D341Med (cell line): ENCODE results near the gene MAN2B2.
"Not testable (repeated sequence)": the region's sequence is repeated elsewhere in the genome, so short reads cannot be mapped to it uniquely, and the experiment has no call there.

Source experiments
- DNase-seq: peaks from one replicate; pipeline ENCODE4 v3.0.0; 2012; ENCODE audit warnings: low spot score

The MAN2B2 gene

DNA sequence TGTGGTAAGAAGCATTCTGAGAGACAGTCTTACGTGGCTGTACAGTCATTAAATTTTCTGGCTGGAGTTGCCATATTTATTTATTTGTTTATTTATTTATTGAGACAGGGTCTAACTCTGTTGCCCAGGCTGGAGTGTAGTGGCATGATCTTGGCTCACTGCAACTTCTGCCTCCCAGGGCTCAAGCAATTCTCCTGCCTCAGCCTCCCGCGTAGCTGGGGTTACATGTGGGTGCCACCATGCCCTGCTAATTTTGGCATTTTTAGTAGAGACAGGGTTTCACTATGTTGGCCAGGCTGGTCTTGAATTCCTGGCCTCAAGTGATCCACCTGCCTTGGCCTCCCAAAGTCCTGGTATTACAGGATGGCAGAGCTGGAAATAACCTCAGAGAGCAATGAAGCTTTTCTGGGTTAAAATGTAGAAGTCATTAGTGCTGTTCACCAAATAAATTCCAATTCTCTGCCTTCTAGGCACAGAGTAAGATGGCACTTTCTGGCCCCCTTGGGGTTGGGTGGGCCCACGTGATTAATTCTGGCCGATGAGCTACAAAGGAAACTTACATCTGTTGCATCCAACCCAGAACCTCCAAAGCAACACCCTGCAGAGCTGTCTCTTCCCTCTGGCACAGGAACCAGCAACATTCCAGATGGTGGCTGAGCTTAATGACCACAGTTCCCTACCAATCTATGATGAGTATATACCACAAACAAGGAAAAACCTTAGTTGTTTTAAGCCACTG is 70.0 kb downstream of the MAN2B2 start:
- no peak for DNase-seq

DNA sequence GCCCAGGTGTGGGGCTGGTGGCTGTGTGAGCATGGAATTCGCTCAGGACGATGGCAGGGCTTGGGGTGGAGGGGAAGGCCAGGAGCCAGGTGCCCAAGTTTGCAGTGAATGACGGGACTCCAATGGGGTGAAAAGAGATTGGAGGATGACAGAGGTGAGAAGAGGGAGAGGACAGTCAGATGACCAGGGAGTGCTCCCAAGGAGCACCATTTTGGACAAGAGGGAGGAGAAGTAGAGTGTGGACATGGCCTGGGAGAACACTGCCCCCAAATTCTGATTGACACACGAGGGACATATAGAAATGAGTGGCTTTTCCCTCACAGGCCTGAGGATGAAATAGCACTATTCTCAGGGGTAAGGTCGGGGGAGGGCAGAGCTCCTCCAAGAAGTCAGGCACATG is 72.2 kb downstream of the MAN2B2 start:
- no peak for DNase-seq

DNA sequence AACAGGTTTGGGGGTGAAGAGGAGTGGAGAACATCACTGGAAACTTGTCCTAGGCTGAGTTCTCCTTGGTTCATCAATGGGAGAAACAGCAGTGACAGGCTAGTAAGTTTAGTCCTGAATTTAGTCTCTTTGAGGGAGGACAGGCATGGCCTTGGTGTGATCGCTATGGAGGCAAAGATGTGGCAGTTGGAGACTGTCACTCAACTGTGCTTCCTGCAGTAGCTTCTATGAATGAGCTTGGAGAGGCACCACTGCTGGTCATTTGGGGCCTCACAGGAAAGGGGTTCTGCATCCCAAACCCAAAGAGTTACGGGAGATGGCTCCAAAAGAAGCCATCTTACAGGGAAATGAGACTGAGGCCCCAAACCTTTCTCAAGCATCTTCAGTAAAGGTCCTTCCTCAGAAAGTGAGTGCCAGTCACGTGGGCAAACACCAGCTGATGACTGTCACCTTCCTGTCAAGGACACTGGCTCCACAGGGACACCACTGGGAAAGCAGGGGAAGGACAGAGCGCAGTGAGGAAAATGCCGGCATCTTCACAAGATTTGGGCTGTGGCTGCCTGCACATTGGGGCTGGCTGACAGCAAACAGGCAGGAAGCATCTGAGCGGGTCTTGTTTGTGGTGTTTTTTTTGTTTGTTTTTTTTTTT is 72.7 kb downstream of the MAN2B2 start:
- DNase-seq = no peak

DNA sequence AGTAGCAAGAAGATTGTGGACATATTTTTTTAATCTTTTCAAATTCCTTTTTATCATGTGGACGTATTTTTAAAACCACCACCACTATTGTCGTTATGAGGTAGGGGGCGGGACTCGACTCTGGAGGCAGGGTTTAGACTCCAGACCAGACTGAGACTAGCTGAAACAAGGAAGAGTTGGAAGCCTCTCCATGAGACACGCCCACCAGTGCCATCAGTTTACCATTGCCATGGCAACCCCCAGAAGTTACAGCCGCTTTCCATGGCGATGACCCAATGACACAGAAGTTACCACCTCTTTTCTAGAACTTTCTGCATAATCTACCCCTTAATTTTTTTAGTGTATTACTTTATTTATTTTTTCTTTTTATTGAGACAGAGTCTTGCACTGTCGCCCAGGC is 74.2 kb downstream of the MAN2B2 start:
- no peak for DNase-seq

DNA sequence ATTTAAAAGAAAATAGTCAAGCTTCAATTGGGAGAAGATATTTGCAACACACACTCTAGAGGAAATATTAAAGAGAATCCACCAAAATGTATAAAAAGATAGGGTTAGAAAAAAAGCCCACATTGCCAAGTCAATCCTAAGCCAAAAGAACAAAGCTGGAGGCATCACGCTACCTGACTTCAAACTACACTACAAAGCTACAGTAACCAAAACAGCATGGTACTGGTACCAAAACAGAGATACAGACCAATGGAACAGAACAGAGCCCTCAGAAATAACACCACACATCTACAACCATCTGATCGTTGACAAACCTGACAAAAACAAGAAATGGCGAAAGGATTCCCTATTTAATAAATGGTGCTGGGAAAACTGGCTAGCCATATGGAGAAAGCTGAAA is 79.2 kb downstream of the MAN2B2 start:
- DNase-seq = not testable (repeated sequence)

DNA sequence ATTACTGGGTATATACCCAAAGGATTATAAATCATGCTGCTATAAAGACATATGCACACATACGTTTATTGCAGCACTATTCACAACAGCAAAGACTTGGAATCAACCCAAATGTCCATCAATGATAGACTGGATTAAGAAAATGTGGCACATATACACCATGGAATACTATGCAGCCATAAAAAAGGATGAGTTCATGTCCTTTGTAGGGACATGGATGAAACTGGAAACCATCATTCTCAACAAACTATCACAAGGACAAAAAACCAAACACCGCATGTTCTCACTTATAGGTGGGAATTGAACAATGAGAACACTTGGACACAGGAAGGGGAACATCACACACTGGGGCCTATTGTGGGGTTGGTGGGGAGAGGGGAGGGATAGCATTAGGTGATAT is 80.3 kb downstream of the MAN2B2 start:
- DNase-seq = not testable (repeated sequence)

DNA sequence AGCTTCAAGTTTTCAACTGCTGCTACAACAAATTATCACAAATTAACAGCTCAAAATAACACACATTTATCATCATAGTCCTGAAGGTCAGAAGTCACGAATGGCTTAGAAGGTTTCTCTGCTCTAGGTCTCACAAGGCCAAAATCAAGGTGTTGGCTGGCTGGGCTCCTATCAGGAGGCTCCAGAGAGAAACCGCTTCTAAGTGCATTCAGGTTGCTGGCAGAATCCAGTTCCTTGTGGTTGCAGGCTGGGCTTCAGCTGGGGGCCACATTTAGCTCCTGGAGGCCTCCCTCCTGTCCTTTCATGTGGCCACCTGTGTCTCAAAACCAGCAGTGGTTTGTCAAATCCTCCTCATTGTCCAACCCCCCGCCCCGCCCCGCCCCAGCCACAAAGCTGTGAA is 80.9 kb downstream of the MAN2B2 start:
- DNase-seq = no peak

DNA sequence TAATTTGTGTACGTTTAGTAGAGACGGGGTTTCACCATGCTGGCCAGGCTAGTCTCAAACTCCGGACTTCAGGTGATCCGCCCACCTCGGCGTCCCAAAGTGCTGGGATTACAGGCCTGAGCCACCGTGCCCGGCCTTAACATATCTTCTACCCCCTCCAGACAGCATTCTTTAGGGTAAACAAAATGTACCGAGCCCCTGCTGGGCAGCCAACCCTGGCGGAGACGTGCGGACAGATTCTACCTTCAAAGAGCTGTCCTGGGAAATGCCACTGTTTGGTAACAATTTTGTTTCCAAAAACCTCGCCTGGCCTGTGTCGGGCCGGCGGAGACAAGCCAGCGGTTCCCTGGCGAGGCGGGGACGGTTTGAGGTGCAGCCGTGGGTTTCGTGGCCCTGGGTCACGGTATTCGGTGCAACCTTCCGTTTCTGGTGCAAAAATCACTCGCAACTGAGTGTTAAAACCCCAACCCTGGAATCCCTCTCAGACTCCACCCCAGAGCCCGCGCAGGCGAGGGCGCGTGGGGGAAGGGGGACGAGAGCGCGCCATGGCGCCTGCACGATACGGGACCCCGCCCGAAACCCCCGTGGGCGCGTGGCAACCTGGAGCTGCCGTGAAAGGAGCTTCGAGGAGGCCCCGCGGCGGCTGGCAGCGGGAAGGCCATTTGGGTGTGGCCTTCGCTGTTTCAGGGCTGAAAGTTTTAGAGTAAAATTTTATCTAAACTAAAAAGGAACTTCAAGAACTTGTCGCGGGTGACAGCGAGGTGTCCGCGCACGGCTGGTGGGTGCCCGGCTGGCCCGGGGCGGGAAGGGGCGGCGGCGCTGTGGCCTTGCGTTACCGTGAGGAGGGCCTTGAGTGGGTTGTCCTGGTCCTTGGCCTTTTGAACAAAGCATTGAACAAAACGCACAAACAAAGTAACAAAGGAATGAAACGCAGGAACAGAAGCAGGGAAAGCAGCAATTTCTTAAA is 82.5 kb downstream of the MAN2B2 start:
- no peak for DNase-seq

DNA sequence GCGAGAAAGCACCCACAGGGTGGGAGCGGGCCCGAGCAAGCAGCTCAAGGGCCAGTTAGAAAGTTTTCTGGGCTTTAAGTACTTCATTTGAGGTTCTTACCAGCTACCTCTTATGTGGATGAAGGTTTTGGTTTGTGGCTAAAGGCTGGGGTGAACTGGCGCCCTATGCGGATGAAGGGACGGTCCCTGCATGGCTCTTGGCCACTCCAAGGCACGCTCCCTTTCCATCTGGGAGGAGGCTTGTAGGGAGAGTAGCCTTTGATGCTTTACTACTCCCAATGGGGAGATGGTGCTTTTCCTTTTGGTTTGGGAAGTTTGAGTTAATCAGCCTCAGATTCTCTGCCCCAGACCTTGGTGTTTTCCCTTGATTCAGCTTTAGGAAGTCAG is 83.2 kb downstream of the MAN2B2 start:
- DNase-seq = no peak

DNA sequence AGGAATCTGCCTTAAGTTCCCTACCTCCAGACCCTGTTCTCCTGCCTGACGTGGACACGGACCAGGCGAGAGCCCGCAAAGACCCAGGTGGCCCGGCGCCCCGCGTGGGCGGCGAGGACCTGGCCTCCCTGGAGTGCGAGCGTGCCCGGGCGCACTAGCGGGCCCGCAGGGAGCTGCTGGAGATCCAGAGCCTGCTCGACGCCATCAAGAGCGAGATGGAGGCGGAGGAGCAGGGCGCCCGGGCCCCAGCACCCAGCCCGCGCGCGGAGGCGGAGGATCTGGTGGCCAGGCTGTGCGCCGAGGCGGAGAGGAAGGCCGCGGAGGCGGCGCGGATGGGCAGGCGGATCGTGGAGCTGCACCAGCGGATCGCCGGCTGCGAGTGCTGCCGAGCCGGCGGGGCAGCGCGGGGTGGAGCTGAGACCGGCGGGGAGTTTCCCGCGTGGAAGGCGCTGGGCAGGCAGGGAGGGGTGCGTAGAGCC is 83.6 kb downstream of the MAN2B2 start:
- no peak for DNase-seq

DNA sequence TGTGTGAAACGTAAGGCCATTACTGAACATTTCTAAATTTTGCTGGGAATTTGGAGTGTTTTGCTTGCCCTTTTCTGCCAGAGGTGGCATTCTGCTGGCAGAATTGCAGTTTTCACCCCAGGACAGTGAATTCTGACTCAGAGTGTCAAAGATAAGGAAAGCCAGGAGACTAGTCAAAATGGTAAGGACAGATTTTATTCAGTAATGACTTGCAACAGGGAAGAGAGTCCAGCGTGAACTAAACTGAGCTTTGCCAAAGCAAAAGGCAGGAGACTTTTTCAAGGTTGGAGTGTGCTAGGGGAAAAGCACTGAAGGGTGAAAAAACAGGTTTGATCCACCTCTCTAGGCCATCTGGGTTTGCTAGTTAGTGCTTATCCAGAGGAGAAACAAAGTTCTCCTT is 84.9 kb downstream of the MAN2B2 start:
- DNase-seq = no peak

DNA sequence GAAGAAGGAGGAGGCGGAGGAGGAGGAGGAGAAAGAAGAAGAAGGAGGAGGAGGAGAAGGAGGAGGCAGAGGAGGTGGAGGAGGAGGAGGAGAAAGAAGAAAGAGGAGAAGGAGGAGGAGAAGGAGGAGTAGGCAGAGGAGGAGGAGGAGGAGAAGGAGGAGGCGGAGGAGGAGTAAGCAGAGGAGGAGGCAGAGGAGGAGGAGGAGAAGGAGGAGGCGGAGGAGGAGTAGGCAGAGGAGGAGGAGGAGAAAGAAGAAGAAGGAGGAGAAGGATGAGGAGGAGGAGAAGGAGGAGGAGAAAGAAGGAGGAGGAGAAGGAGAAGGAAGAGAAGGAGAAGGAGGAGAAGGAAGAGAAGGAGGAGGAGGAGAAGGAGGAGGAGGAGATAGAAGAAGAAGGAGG is 85.4 kb downstream of the MAN2B2 start:
- no peak for DNase-seq

DNA sequence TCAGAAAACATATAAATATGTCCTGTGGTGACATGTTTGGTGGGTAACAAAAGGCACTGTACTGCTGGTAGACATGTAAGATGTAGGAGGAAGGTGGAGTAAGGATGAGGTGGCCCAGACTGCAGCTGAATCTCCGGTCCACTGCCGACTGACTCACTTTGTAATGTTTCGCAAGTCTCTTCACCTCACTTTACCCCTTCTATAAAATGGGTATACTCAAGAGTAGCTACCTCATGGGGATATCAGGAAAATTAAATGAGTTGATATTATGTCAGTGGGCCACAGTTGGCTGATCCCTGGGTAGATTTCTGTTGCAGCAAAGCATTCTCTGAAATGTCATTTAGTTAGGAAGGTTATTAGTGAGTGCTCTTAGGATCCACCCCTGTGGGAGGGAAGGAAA is 87.6 kb downstream of the MAN2B2 start:
- no peak for DNase-seq

DNA sequence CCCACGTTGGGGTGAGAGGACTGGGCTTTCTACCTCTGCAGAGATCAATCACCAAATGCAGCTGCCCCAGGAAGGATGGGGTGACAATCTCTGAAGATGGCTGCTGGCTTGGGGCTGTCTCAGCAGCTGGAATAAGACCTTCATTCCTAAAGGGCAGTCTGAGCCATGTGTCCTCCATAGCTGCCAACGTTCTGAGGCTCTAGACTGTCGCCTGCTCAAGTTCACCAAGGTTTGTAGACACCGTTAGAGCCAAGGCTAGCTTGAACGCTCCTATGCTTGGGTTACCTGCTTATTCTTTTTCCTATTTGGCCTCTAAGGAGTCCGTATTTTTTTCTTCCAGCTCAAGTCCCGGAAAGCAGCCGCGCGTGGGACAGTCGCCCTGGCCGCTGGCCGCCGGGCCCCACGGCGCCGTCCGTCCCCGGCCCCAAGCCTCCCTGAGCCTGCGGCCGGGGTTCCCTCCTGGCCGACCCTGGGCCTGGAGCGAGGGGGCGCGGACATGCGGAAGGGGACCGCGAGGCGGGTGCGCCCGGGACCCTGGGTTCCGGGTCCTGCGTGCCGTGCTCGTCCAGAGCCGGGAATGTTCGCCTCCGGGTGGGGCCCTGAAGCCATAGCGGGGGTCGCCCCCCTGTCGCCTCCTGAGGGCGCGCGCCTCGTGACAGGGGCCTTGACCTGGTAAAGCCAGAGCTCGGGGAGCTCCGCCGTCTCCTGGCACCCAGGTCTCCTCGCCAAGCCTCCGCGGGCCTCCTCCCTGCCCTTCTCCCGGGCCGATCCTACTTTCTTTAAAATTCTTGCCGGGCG is 88.8 kb downstream of the MAN2B2 start:
- no peak for DNase-seq

DNA sequence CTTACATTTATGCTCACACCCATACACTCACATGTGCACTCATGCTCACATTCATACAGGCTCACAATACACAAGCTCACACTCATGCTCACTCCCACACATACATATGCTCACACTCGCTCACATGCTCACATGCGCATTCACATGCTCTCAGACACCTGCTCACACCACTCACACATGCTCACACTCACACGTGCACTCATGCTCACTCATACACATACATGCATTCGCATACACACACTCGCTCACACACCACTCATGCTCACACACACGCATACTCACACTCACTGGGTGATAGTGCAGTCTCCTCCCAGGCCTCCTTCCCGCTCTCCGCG is 90.3 kb downstream of the MAN2B2 start:
- no peak for DNase-seq

DNA sequence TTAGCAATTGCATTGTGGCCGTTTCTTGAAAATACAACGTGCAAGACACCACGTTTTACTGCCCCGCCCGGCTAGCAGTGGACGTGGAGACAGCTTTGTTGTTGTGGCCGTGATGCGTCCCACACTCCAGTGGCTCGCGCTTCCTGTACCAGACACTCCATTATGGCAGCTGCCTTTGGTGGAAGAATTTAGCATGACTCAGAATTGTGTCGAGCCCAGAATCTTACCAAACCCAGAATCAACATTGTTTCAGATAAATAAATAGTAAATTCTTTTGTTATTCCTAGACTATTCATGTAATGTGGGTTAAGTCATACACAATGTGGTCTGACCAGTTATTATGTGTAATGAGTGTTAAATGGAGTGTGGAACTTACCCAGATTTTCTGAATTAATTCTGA is 93.4 kb downstream of the MAN2B2 start:
- no peak for DNase-seq

DNA sequence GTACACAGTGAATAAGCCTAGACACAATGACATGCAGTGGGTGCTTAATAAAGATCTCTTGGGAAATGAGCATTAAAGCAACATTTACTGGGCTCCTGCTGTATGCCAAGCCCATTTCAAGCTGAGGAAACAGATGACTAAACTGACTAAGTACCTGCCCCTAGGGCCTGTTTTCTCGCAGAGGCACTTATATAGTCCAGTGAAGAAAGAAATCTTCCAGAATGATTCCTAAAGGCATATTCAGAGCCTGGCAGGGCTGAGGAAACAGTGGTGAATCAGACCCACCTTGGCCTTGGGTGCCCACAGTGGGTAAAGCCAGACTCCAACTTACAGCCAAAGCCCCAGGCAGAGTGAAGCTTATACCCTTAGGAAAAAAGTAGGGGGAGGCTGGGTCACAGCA is 96.7 kb downstream of the MAN2B2 start:
- no peak for DNase-seq

DNA sequence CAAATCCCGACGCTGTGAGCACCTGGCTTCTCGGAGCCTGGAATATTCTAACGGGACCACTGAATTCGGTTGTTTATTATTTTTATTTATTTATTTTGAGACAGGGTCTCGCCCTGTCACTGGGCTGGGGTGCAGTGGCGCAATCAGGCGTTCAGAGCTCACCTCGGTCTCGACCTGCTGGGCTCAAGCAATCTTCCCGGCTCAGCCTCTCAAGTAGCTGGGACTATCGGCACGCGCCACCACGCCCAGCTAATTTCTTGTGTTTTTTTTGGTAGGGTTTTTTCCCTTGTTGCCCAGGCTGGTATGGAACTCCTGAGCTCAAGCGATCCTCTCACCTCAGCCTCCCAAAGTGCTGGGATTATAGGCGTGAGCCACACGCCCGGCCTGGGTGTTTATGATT is 97.1 kb downstream of the MAN2B2 start:
- no peak for DNase-seq

DNA sequence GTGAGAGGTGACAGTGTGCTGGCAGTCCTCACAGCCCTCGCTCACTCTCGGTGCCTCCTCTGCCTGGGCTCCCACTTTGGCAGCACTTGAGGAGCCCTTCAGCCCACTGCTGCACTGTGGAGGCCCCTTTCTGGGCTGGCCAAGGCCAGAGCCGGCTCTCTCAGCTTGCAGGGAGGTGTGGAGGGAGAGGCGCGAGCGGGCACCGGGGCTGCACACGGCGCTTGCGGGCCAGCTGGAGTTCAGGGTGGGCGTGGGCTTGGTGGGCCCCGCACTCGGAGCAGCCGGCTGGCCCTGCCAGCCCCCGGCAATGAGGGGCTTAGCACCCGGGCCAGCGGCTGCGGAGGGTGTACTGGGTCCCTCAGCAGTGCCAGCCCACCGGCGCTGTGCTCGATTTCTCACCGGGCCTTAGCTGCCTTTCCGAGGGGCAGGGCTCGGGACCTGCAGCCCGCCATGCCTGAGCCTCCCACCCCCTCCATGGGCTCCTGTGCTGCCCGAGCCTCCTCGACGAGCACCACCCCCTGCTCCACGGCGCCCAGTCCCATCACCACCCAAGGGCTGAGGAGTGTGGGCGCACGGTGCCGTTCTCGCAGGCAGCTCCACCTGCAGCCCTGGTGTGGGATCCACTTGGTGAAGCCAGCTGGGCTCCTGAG is 97.7 kb downstream of the MAN2B2 start:
- not testable (repeated sequence) for DNase-seq
